Activated CD4-positive, alpha-beta T cell treated with anti-CD3 and anti-CD28 coated beads for 4 hours (primary cell): ENCODE data around the gene BLID.

ENCODE experiments used
- DNase-seq, 2 donors: peaks; one replicate each; pipeline ENCODE4 v3.0.0-alpha.2; 2020

The BLID gene

DNA sequence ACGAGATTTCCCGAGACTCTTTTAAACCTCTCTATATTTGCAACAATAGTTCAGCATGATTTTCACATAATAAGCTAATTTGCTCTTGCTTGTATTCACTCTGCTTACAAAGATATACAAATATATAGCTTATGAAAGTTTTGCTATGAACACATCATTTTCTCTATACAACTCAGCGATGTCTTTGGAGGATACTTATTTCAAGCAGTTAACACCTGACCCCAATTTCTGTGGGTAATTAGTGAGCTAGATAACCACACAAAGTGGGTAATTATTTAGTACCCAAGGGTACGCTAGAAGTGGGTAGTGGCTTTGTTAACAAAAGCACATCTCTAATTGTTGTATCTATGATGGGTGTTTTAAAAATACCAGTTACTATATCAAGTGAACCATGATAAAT, 12.3 kb downstream of the BLID start:
- DNase-seq = no peak

DNA sequence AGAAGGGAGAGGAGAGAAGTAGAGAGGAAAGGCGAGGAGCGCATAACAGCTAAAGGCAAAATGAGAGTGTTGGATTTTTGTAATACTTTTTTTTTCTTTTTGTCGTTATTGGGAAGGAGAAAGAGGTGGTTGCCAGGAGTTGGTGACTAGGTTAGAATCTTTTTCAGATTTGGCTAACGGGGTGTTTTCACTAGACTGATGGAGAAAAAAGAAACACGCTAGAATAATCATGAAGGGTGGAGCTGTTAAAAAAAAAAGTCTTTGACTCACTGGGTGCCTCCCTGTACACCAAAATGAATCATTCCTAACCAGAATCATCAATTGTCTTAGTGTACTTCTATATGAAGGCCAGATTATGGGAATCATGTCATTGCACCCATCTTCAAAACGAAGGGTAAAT, 12.7 kb downstream of the BLID start:
- no peak for DNase-seq

DNA sequence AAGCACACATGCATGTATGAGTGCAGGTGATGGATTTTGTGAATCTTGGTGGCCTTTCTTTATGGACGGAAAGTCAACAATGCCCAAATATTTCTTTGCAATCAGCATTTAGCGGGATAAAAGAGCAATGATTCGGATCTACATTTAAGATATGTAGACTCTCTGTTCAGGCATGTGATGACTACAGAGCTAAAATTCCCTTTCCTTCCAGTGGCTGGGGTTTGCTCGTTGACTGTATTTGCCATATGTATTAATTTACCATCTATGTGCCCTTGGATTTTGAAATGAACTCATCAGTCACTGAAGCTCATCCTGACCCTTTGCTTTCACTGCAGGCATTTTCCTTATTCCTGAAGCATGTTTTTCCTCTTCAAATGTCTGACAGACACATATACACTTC, 13.6 kb downstream of the BLID start:
- no peak for DNase-seq

DNA sequence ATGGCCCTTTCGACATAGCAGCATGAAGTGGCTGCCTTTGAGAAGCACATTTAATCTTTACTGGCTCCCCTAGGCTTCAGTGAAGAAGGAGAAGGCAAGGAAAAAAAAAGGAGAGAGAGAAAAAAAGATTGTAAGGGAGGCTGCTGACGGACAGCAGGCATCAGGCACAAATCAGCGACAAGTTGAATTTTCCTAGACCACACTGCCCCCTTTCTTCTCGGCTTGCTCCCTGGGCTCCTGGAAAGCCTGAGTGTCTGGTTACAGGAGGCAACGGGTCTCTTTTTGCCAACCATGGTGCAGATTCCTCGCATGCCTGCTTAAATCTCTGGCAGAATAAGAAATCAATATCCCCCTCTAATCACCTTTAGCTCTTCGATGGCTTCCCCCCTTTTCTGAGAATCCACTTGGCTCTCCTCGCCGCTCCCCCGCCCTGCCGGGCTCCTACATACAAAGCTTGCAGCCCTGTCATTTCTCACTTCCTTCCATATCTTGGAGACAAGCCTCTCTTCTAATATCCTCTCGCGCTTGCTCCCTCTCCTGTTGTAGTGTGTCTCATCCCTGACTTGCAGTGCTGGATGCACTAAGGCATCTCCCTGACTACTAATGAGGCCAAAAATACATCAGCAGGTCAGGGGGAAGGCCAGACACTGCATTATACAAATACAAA, 14.3 kb downstream of the BLID start:
- DNase-seq = no peak

DNA sequence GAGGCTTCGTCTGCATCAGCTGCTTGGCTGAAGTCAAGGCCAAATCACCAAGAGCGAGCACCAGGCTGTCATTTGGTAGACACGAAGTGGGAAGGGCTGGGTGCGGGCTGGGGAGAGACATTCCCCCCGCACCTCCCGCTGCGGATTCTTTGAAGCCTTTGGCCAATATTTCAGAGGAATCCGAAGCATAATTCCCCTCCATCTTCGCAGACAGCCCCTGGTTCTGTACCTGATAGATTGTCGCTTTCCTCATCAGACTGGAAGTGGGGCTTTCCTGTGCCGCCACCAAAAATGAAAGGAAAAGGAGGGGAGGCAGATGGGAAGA, 15.3 kb downstream of the BLID start:
- no peak for DNase-seq

DNA sequence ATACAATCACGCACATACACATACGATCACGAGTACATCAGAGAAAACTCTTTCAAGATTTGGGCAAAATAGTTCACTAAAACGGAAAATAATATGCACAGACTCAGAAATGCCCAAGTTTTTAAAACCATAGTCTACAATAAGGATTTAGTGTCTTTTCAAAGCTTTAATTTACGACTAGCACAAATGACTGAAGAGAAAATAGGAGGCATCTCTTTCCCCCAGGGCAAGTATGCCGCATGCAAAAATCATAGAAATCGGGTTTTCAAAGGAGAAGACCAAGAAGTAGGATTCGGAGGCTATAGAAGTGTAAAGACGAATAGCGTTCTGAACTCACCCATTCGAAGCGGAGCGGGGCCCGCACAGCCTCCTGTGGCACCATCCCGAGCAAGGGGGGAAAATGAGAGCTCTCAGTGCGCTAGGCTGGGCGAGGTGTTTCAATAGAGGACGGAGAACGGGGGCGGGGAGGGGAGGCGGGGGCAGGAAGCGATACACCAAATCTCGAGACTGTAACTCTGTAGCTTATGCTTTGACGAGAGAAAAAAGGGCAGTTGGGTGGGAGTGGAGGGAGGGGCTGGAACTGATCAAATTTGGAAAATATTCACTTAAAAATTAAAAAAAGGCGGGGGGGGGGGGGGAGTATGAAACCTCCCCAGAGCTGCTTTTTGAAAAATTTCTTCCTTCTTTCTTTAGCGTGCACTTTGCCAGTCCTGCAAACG, 15.8 kb downstream of the BLID start:
- no peak for DNase-seq

DNA sequence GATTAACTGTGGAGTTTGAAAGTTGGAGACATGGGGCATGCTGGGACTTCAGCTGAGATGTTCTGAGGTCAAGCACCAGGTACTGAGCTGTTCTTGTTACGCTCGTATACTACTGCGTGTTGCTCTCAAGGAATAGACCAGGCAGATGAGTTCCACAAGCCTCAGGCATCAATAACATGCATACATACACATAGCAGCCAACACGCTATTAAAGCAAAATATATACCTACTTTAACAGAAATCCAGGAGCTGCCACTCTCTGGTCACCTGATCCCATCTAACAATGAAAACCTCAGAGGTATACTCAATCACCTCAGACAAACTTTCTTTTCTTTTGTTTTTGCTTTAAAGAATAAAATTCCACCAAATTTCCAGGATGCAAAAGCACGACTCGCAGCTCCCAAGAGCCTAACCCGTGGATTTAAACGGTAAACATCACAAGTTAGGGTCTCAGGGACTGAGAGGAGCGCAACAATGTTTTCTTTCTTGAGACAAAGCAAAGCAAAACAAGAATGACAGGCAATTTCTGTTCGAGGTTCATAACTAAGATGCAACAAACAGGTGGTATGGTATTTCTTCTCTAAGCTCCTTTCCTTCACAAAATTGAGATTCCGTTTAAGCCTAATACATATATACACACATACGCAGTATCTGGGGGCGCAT, 16.5 kb downstream of the BLID start:
- DNase-seq = no peak

DNA sequence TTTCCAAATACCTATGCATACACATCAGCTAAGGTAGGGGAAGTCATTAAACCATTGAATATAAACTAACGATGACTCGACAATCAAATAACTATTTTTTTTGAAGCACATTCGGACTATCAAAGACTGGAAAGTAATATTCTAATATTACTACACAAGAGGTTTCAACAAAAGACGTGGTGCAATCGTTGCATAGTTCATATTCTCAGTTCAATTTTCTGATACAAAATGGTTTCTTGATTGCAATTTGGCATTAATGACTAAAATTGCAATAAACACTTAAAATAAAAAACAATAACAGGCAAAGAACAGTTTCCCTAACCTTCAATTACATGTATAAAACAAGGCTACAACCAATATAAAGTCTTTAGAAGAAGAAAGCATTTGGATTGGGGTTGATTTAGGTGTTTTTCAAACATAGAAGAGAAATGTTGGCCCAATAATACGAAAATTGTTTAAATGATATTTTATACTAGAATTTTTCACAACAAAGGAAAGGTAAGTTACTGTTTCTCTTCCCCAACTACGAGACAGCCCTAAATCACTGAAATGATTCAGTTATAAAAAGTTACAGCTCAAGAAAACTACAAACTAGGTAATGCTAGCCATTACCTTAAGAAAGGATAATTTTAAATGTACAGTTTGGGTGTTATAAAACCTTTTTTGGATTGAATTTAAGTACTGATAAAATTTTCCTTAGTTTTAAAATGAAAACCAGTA, 17.6 kb downstream of the BLID start:
- DNase-seq = no peak

DNA sequence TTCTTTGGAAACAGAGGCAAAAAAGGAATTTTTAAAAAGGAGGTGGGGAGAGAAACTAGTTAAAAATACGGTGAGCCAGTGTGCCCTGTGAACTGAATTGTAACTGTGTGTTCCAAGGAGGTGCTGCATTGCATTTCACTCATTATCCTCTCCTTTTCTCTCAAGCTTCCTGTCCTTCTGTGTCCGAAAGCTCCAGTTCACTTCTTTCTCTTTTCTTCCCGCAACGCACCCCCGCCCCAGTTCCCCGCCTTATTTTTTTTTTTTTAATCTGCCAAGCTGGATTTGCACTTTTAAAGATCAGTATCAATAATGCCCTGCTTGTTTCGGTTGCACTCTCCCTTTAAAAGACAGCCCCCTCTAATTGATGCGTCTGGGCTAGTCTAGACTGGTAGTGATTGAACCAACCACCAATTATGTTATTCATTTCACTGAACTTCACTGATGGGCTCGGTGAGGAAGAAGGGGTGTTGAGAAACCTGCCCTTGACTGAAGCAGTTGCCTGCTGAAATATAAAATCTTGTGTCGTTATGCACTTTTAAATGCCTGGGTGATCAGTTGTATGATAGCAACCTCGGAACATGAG, 18.5 kb downstream of the BLID start:
- DNase-seq = no peak

DNA sequence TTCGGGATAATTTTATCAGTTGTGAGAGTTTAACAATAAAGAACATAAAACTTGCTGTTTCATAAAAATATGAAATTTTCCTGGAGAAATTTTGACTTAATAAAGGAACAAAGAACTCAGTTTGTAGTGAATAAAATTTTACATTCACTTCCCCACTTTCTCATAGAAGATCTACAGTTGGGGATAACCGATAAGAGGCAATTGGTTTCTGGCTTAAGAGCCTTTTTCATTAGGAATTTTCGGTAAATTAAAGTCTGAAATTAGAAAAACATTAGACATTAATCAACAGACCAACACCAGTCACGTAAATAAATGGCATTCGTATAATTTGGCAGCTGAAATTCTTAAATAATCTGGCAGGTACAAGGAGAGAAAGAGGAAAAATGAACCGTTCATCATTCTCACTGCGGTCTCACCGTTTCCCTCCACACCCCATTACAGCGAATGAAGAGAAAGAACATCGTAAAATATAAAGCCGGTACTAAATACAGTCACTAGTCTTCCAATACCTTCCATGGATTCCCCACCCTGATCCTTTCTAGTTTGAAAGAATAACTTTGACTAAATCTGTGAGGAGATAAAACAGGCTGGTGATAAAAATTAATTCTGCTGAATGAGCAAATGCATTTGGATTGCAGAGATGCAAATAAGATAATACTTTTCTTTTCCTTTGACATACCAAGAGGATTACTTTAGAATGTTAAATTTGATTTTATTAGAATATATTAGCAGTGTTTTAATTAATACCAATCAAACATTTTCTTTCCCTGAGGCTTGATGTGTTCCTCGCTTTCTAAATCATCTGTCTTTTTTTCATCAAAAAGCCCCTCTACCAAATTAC, 19.5 kb downstream of the BLID start:
- no peak for DNase-seq

DNA sequence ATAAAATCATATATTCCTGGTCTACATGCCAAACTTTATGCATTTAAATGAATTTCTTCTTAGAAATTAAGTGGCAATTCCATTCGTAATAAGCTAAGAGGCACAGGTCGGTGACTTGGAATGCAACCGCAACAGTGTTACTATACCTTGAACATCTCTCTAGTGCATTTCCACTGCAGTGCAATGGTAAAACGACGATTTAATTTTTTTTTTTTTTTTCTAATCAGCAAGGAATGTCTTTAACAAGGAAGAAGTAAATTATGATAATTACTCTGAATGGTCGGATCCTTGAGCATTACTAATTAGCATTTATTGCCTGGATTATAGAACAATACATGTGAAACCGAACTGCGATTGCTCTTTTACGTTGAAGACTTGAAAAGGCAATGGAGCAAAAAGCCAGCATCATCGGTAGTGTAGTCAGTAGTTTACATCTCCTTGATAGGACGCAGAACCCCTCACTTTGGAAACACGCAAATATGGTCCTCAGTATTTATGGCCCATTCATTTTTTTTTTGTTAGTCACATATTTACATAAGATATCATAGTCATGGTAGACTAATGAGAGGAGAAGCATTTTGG, 20.2 kb downstream of the BLID start:
- no peak for DNase-seq

DNA sequence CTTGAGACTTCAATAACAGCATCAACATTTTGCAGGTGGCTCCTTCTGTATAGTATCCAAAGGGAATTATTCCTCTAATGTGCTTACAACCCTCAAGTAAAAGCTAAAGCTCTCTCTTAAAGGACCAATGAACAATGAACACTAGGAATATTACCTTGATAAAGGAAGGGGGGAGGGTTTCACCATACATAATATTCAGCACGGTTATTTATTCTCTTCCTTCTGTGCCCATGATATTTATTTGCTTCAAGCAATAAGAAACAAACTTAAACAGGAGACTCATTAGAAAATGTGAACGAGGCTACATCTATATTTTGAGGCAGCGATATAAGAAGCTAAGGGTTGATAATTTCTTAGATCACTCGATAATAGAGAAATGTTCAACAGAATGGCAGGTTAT, 21.2 kb downstream of the BLID start:
- no peak for DNase-seq

DNA sequence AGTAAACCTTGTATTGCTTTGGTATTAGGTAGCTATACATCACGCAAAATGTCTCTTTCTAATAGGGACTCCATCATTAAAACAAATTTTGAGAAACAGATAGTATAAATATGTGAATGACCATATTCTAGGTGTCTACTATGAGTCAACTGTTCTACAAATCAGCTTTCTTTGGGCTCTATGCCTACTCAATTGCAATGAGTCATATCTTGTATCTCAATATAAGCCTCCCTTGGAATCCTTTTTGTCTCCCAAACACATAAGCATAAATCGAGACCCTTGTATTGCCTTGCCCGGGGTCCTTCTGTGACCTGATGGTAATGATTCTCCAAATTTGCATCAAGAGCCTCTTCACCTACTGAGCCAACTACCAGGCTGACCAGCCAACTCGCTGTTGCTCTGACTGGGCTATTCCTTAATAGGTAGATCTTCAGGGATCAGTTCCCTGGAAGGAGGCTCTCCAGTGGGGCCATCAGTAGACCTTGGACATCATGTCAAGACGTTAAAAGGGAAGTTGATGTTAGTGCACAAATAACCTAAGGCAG, 22.2 kb downstream of the BLID start:
- DNase-seq = no peak

DNA sequence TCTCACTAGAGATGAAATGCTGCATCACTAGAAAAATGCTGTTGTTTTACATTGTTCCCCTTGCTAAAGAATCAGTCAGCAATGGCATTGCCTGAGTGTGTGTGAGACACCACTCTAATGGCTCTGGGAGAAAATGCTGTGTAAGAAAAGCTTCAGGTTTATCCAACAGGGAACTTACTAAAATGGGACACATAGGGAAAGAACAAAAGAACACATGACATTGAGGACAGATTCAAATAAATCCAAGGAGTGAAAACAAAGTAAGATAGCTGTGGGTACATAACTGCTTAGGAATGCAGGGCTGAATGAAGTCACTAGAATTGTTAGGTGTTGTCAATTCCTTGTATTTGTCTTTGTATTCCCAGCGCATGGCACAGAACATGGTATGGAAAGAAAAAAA, 24.2 kb downstream of the BLID start:
- no peak for DNase-seq

DNA sequence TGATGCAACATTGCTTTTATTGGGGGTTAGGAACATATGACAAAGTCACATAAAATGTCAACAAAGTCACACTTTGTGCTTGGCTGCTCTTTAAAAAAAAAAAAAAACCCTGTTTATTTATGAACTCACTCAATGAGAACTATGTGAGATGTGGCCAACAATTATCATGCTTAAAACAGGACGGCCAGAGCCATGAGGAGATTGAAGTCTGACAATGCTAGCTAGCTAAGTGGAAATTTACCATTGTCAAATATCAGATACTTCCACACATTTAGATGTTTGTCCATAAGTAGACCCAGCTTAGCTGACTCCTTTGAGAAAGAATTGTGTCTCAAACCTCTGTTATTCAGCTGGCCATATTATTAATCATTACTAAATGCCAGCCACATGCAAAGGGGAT, 26.9 kb downstream of the BLID start:
- DNase-seq = no peak

DNA sequence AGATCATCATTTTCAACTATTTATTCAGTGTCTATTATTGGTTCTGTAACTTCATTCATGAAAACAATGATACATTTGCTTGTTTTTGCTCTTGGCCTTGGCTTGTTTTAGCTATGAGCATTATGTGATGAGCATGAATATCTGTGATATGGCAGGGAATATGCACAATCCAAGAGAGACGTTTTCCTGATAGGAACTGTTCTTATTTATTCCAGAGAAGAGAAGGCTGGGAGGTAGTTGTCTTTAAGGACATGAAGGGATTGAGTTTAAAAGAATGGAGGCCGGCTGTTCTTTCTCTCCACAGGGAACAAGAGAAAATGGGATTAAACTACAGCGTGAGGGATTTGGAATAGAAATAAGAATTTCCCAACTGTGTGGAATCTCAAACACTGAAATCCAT, 30.3 kb downstream of the BLID start:
- no peak for DNase-seq

DNA sequence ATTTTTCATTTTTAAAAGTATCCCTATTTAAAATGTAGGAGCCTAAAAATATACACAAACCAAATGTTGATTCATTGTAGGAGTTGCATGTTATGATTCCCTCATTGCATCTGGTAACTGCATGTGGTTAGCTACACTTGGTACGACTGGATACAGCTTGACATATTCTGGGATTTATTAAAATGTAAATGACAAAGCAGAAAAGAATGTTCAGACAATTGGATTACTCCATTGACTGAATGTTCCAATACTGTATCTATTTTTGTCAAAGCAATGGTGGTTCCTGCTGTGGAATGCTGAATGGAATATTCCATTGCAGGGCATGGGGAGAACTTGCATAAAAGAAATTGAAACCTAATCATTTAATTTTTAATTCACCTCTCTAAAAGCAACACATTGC, 30.8 kb downstream of the BLID start:
- DNase-seq = no peak

DNA sequence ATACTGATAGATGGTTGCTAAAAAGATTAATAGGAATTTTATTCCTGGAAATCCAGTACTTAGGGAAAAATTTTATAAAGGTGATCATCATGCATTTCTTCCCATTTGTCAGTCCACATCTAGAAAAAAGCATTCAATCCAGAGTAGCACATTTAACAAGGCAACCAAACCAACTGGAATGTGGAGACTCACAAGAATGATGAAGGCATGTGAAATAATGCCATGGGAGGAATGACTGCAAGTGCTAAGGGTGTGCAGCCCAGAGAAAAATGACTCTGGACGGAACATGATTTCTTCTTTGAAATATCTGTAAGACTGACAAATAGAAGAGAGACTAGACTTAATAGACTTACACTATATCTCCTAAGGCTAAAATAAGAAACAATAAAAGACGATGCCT, 33.8 kb downstream of the BLID start:
- DNase-seq = no peak

DNA sequence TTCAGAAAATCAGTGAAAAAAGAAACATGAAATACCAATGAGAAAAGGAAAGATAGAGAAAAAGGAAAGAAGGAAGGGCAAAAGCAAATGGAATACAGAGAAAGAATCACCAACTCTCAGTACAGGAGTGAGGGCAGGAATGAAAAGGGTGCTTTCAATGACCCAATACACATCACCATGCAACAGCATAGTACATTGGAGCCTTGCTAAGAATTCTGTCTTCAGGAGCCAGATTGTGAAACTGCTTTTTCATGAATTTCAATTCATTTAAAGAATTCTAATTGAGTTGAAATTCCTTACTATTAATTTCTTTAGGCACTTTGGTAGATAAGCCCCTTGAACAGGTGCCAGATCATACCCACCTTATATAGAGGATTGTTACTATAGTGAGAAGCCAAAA, 34.9 kb downstream of the BLID start:
- no peak for DNase-seq

DNA sequence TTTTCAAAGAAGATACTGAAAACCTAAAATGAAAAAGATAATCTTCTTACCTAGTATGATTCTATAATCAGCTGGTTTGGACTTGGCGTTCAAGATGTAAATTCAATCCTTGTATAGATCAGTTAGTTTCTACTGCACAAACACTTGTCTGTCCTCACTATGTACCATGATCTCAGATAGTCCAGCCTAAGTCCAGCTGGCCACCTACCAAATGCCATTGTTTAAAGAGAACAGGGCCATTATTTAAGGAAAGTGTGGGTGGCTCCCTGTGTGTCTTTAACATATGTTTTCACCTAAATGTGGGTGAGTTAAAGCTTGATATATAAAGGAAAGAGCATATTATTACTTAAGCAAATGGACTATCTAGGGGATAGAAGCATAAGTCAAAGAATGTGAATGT, 38.6 kb downstream of the BLID start:
- no peak for DNase-seq

DNA sequence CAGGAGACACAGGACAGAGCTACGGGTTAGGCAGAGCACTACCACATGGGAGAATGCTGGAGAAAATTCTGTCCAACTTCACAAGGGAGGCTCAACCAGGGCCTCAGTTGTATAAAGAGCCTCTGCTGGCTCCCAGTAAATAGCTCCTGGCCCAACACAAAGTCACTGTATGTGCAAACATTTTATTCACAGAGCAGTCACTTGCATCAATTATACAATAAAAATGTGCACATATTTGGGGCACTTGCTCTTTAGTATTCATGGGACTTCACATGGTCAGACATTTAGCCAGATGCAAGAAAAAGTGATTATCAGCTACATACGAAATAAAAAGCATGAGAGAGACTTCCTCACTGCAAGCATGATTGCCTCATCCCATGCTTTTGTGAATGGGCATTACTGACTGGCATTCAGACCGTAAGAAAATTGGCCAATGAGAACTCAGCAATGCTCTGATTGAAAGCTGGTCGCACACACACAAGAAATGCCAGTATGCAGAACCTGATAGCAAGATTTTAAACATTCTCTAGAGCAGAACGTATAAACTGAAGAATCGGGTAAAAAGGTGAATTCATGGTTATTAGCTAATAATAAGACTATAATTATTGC, 39.4 kb downstream of the BLID start:
- no peak for DNase-seq

DNA sequence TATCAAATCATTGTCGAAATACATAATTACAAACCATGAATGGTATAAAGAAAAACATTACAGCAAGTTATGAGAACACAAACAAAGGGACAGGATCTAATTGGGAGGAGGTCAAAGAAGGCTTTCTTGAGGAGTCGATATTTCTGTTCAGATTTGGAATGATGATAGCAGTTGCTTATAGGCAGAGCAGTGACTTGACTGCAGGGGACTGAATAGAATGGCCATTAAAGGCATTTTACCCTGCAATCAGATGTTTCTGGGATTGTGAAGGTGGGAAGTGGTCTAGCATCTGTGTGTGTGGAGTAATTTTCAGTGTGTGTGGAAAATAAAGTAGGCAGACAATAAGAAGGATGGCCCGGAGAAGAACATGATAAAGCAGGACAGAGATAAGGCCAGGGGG, 41.0 kb downstream of the BLID start:
- DNase-seq = no peak
